HepG2 (cell line): Measurements from ENCODE around the gene SAMMSON. TPM values are rescaled to one million over a fixed set of nuclear protein-coding genes. Genes with fewer than 3 reads are reported as not detected.

Source experiments
- ATAC-seq: fragments of 200-7000 bp; cut with Tn5 transposase; 3 replicates; pipeline ENCODE4 v1.9.1; 2020; ENCODE audit warnings: mild to moderate bottlenecking, moderate library complexity
- BruUV-seq: library from RNA; stranded (reverse); fragments of 400-500 nt; replicated peaks from 2 replicates; lab custom pipeline; 2021; lab: Mats Ljungman, UMichigan
- CTCF ChIA-PET: fragments of 300-600 bp; formaldehyde crosslinking; extraction: SDS; loops from one replicate; lab custom pipeline; 2021; ENCODE audit warnings: low total read pairs, inconsistent platforms, low intra/inter-chr PET ratio; lab: Yijun Ruan, JAX
- POLR2A ChIA-PET: fragments of 350-600 bp; sonication (Branson Sonifier 250); formaldehyde crosslinking; loops from one replicate; lab custom pipeline; 2020; ENCODE audit warnings: antibody characterized with exemption, inconsistent platforms; lab: Yijun Ruan, JAX
- DNase-seq: peaks from one replicate; pipeline ENCODE4 v3.0.0-alpha.2; 2015; ENCODE audit warnings: low spot score
- FAIRE-seq: peaks from 3 replicates; lab custom pipeline; 2011; peaks lifted over from hg19 to GRCh38; lab: Jason Lieb, UNC
- H2AFZ ChIP-seq: one replicate; pipeline ENCODE4 v1.6.1; 2011; ENCODE audit warnings: low read length, inconsistent platforms
- H3K27ac ChIP-seq: fragments of 300-600 bp; 3 replicates; pipeline ENCODE4 v1.8.0; 2011; ENCODE audit warnings: mixed run types, mild to moderate bottlenecking, mixed read lengths, low read length, inconsistent platforms; ENCODE audit not compliant: insufficient read depth; ENCODE audit errors: extremely low read length
- H3K27me3 ChIP-seq, 2 experiments: fragments of 200-600 bp in 1 of 2; 2 replicates in 1 of 2; 3 replicates in 1 of 2; pipeline versions ENCODE4 v1.6.0 to v1.8.0; 2011; ENCODE audit warnings: low read length in 2 of 2, mild to moderate bottlenecking in 2 of 2, moderate library complexity in 2 of 2, inconsistent platforms in 1 of 2; ENCODE audit not compliant: insufficient read depth in 2 of 2, control insufficient read depth in 1 of 2
- H3K36me3 ChIP-seq, 2 experiments: fragments of 200-600 bp in 1 of 2; replicated peaks in 1 of 2; 2 replicates in 1 of 2; 3 replicates in 1 of 2; pipeline versions ENCODE4 v1.5.1 to v1.8.0; 2011; ENCODE audit warnings: low read length in 2 of 2, inconsistent platforms in 1 of 2; ENCODE audit not compliant: insufficient read depth in 2 of 2, control insufficient read depth in 1 of 2
- H3K4me1 ChIP-seq: 2 replicates; pipeline ENCODE4 v1.5.1; 2012; ENCODE audit warnings: low read length, inconsistent platforms; ENCODE audit not compliant: insufficient read depth
- H3K4me2 ChIP-seq: 2 replicates; pipeline ENCODE4 v1.6.0; 2011; ENCODE audit warnings: low read depth, low read length, inconsistent platforms
- H3K4me3 ChIP-seq, 3 experiments: fragments of 200-600 bp in 1 of 3; sonication (generic), shearing (Covaris generic) in 1 of 3; replicated peaks in 1 of 3; 2 replicates each; pipeline ENCODE4 v1.5.1; 2011 to 2016; ENCODE audit warnings: low read length in 3 of 3, inconsistent platforms in 2 of 3, low read depth in 2 of 3, mild to moderate bottlenecking in 2 of 3, control low read depth in 1 of 3, mixed read lengths in 1 of 3; ENCODE audit not compliant: insufficient read depth in 1 of 3
- H3K79me2 ChIP-seq: one replicate; pipeline ENCODE4 v1.6.1; 2011; ENCODE audit warnings: low read length, inconsistent platforms; ENCODE audit not compliant: insufficient read depth
- H3K9ac ChIP-seq: 2 replicates; pipeline ENCODE4 v1.6.0; 2011; ENCODE audit warnings: mild to moderate bottlenecking, low read depth, low read length, inconsistent platforms; ENCODE audit not compliant: insufficient read depth
- H3K9me3 ChIP-seq: 2 replicates; pipeline ENCODE4 v1.5.1; 2012; ENCODE audit warnings: mild to moderate bottlenecking, low read length
- H4K20me1 ChIP-seq: 2 replicates; pipeline ENCODE4 v1.6.0; 2011; ENCODE audit warnings: inconsistent platforms, mild to moderate bottlenecking, low read length, moderate library complexity; ENCODE audit not compliant: insufficient read depth
- CEBPB ChIP-seq: IDR thresholded peaks from 2 replicates; pipeline ENCODE4 v1.6.1; 2011; ENCODE audit warnings: low read depth, low read length, improper control_type of control experiment, borderline replicate concordance
- RFXANK ChIP-seq: IDR thresholded peaks from 2 replicates; pipeline ENCODE4 v1.6.1; 2016
- whole genome bisulfite sequencing: methylation state at CpG from one replicate; pipeline ENCODE4 v1.1.6; 2017; ENCODE audit warnings: low lambda C conversion rate; 5-methylcytosine and 5-hydroxymethylcytosine counted together
- in situ Hi-C: cut with HindIII; loops from 2 replicates; pipeline ENCODE4 v1.10.0; 2017; ENCODE audit warnings: low pct_unique_long_range_greater_than_20kb; ENCODE audit not compliant: extremely low pct_ligation_motif_present
- intact Hi-C: fragments of 100-400 bp; cut with micrococcal nuclease; formaldehyde crosslinking; loops from one replicate; pipeline ENCODE4 v1.10.0; 2022; ENCODE audit not compliant: unreplicated experiment
- polyA plus RNA-seq, 8 experiments: library from polyadenylated mRNA; depleted of rRNA in 3 of 8; stranded (reverse) in 7 of 8; unstranded in 1 of 8; fragments of >200 nt; fragmentation: Illumina TruSeq in 4 of 8; extraction: Trizol in 4 of 8; gene quantifications; 2 replicates each; pipeline versions ENCODE4 v1.2.1 to v1.2.3, GENCODE V29; 2011 to 2016; ENCODE audit warnings: low read depth in 4 of 8, missing spikeins in 1 of 8, mixed read lengths in 1 of 8; ENCODE audit not compliant: insufficient read depth in 1 of 8
- total RNA-seq, 5 experiments: library from RNA; depleted of rRNA; stranded (reverse); fragments of >200 nt; fragmentation: Illumina TruSeq; extraction: Trizol; gene quantifications; 2 replicates each; pipeline ENCODE4 v1.2.3, GENCODE V29; 2016; ENCODE audit warnings: low read depth in 1 of 5
- TF ChIP-seq, protein P1 (sequence below): sonication (generic); formaldehyde crosslinking; IDR thresholded peaks from 2 replicates; pipeline ENCODE4 v1.8.1; 2023; ENCODE audit warnings: mild to moderate bottlenecking, moderate library complexity, missing genetic modification reagents

Gene SAMMSON
- total and polyA plus RNA-seq, 2 of the 13 experiments (the other 11 are each of a cell fraction or from before 2014, with no cell fraction given), result not detected

DNA sequence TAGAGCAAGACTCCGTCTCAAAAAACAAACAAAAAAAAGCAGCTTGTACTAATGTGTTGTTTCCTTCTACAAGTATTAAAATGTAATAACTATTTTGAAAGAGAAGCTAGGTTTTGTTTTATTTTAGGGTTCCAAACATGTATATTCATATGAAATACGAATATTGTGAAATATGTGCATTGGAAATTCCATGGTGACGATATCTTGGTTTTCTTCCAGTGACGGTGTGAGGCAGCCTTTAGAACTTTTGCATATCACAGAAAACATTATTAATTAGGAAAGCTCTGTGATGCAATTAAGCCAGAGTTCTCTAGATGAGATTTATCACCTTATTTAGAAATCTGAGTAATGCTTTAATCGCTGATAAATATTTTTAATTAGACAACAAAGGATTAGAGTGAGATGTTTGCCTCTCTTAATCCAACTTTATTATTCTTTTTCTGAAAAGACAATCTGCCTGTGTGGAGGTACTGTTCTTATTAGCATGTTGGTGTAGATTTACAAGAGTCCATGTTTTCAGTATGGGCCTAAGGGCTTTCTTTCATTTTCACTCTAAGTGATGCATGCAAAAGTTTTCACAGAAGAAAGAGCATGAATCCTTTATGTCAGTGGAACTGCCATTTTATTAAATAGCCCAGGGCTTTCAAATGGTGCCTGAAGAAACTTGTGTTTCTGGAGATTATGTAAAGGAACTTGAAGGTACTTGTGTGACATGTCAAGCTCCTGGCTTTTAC is 37.7 kb upstream of the SAMMSON start:
- intact Hi-C loops (no loop called here), in situ Hi-C loops (no loop called here)
- Histone ChIP-seq H3K79me2 (no peaks in the 10 kb centered on the region), H3K9ac (no peak overlapping the region), H3K9me3 (no peaks in the 10 kb centered on the region), H3K4me1 (no peaks in the 10 kb centered on the region), H3K36me3 (no peaks in the 10 kb centered on the region), H2AFZ (no peak overlapping the region), H3K4me2 (no peak overlapping the region), H3K4me3 (no peak overlapping the region), H3K27me3 (0 out of 5 replicates have a peak, but pooled peaks cover 0 to 3% of the 10 kb centered on the region in 2 experiments), H4K20me1 (no peaks in the 10 kb centered on the region), H3K27ac (no peak overlapping the region)
- TF ChIP-seq, protein P1, sequence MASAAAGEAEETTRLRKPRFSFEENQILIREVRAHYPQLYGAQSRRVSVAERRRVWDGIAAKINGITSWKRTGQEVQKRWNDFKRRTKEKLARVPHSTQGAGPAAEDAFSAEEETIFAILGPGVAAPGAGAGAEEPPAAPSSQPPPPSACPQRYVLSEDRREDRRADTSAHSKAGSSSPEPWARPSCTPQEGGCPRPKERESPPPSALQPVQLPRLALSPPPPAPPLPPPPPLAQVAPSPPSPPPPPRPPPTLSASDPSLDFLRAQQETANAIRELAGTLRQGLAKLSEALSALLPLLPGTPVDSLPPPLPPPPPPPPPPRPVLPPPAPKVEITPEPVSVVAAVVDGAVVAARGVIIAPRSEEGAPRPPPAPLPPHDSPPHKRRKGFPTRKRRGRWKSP (CRISPR knock-in tag), result no peak
- TF ChIP-seq CEBPB, result peak; percentile 39; the same call in 1 of the 2 replicates
- ATAC-seq (no peak), FAIRE-seq (no peak), DNase-seq (no peak)
- CTCF ChIA-PET, result no interaction called here
- no TSS peak for BruUV-seq
- POLR2A ChIA-PET, result no interaction called here
- 39% methylated on average over 5 of the region's 5 CpGs for WGBS

DNA sequence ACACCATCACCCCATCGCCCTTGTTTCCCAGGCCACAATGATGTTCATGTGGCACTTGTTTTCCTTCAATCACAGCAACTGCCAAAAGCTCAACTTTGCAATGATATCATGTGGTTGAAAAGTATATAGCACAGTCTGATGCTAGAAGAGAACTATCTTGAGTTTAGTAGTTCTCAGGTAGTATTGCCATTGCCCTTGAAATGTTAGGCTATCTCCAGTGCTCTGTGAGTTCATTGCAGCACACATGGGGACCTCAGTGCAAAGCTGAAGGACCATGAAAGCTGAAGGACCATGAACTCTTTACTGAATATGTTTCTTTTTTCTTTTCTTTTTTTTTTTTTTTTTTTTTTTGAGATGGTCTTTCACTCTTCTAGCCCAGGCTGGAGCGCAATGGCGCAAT is 35.9 kb upstream of the SAMMSON start:
- ATAC-seq, result no peak
- no peak for TF ChIP-seq RFXANK (CRISPR knock-in tag)
- 24% methylated on average over 3 of the region's 3 CpGs for WGBS
- no TSS peak for BruUV-seq
- no peak overlapping the region for H3K9ac ChIP-seq
- no peak for DNase-seq
- in situ Hi-C loops, result no loop called here
- H3K9me3 ChIP-seq, result no peaks in the 10 kb centered on the region
- H4K20me1 ChIP-seq, result no peaks in the 10 kb centered on the region
- POLR2A ChIA-PET, result no interaction called here
- no peaks in the 10 kb centered on the region for H3K4me1 ChIP-seq
- H3K27me3 ChIP-seq, result 0 out of 5 replicates have a peak, but pooled peaks cover 0 to 3% of the 10 kb centered on the region in 2 experiments
- FAIRE-seq, result no peak
- CTCF ChIA-PET, result no interaction called here
- no peak overlapping the region for H3K4me3 ChIP-seq
- H3K79me2 ChIP-seq, result no peaks in the 10 kb centered on the region
- intact Hi-C loops, result no loop called here
- H3K27ac ChIP-seq, result no peak overlapping the region
- H2AFZ ChIP-seq, result no peak overlapping the region
- H3K36me3 ChIP-seq, result no peaks in the 10 kb centered on the region
- H3K4me2 ChIP-seq, result no peak overlapping the region
